ENCODE results near the gene C22orf23.
"Not testable (repeated sequence)": the region's sequence is repeated elsewhere in the genome, so short reads cannot be mapped to it uniquely, and the experiment has no call there.

C22orf23 gene

DNA sequence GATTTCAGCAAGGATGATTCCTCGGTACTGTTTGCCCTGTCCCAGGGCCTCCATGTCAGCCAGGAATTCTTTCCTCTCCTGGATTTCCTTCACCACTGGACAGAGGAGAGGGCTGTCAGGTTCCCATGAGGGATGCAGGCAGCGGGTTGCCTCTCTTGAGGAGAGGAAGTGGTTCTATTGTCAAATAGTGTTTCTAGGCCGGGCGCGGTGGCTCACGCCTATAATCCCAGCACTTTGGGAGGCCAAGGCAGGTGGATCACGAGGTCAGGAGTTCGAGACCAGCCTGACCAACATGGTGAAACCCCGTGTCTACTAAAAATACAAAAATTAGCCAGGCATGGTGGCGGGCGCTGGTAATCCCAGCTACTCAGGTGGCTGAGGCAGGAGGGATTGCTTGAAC is 9.0 kb downstream of the C22orf23 start:
- peaks cover 12% of the 10 kb centered on the region for H3K36me3 ChIP-seq (ENCODE audit: insufficient read depth, low read depth, low read length)
- H3K9ac ChIP-seq (ENCODE audit: low read depth, low read length); H3K27me3 ChIP-seq (ENCODE audit: insufficient read depth, low read length); H3K4me1 ChIP-seq (ENCODE audit: insufficient read depth, low read length); H3K9me3 ChIP-seq (ENCODE audit: insufficient read depth, low read depth, low read length); H3K27ac ChIP-seq (ENCODE audit: low read length); H3K4me3 ChIP-seq (ENCODE audit: low read length): not testable (repeated sequence)

DNA sequence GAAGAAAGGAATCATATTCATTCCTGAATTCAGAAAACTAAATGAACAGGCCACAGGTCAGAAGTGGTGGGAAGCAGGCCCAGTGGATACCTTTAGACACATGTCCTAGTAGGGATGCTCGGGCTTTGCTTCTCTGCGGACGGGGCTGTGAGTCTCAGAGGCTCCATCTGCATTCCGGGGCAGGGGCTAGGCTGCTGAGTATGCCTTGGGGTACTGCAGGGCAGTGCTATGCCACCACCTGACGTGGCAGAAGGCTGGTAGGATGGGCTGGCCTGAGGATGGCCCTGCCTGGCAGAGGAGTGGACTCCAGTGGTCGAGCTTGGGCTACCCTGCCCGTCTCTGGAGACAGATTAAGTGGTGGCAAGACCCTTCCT is 9.6 kb downstream of the C22orf23 start:
- H3K9ac ChIP-seq (ENCODE audit: low read depth, low read length) = no peak overlapping the region
- no peak overlapping the region for H3K4me3 ChIP-seq (ENCODE audit: low read length)
- H3K36me3 ChIP-seq (ENCODE audit: insufficient read depth, low read depth, low read length) = peaks cover 12% of the 10 kb centered on the region
- no peaks in the 10 kb centered on the region for H3K4me1 ChIP-seq (ENCODE audit: insufficient read depth, low read length)
- no peaks in the 10 kb centered on the region for H3K9me3 ChIP-seq (ENCODE audit: insufficient read depth, low read depth, low read length)
- no peak overlapping the region for H3K27ac ChIP-seq (ENCODE audit: low read length)
- H3K27me3 ChIP-seq (ENCODE audit: insufficient read depth, low read length) = no peaks in the 10 kb centered on the region

DNA sequence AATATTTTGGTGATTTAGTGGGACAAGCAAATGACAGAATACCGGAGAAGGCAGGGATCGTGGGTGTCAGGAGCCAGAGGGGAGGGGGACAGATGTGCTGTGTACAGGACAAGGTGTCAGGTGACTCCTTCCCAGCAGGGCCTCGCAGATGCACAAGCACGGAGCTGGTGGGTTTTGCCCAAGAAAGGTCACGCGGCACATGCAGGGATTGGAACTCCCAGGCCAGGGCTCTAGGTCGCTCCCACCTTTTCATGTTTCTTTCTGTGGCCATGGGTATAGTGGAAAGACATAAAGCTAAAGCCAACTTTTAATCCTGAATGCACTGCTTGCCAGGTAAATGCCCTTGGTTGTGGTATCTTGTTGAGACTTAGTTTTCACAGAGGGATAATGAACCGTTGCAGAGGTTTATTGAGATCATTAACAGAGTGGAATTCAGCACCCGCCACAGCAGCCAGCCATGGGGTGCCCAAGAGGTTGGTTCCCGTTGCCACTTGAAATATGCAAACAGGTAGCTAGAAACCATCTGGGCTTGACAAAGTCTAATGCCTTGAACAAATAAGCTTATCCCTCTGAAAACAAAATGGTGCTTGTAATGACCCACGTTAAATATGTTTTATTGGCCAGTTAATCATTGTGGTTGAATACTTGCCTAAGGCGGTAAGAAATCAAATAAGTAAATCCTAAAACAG is 10.1 kb downstream of the C22orf23 start:
- H3K9ac ChIP-seq (ENCODE audit: low read depth, low read length) = no peak overlapping the region
- H3K27ac ChIP-seq (ENCODE audit: low read length) = no peak overlapping the region
- peaks cover 12% of the 10 kb centered on the region for H3K36me3 ChIP-seq (ENCODE audit: insufficient read depth, low read depth, low read length)
- no peaks in the 10 kb centered on the region for H3K27me3 ChIP-seq (ENCODE audit: insufficient read depth, low read length)
- H3K9me3 ChIP-seq (ENCODE audit: insufficient read depth, low read depth, low read length) = no peaks in the 10 kb centered on the region
- no peaks in the 10 kb centered on the region for H3K4me1 ChIP-seq (ENCODE audit: insufficient read depth, low read length)
- no peak overlapping the region for H3K4me3 ChIP-seq (ENCODE audit: low read length)

DNA sequence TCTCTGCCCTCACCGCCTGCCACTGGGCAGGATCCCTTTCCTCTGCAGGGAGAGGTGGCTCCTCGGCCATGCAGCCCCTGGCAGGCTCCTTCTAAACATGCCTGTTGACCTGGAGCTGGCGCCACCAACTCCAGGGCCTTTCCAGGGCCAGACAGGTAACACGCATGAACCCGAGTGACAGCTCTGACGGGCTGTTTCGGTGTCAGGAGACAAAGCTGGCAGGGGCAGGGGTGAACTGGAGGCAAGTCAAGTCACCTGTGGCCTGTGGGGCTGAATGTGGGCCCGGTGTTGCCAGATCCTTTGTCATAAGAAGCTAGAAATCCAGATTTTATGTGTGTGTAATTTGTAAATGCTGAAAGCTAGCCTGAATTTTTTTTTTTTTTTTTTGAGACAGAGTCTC is 11.3 kb downstream of the C22orf23 start:
- no peak overlapping the region for H3K9ac ChIP-seq (ENCODE audit: low read depth, low read length)
- peaks cover 19% of the 10 kb centered on the region for H3K36me3 ChIP-seq (ENCODE audit: insufficient read depth, low read depth, low read length)
- no peaks in the 10 kb centered on the region for H3K27me3 ChIP-seq (ENCODE audit: insufficient read depth, low read length)
- no peaks in the 10 kb centered on the region for H3K4me1 ChIP-seq (ENCODE audit: insufficient read depth, low read length)
- no peak overlapping the region for H3K4me3 ChIP-seq (ENCODE audit: low read length)
- H3K9me3 ChIP-seq (ENCODE audit: insufficient read depth, low read depth, low read length) = no peaks in the 10 kb centered on the region
- no peak overlapping the region for H3K27ac ChIP-seq (ENCODE audit: low read length)

DNA sequence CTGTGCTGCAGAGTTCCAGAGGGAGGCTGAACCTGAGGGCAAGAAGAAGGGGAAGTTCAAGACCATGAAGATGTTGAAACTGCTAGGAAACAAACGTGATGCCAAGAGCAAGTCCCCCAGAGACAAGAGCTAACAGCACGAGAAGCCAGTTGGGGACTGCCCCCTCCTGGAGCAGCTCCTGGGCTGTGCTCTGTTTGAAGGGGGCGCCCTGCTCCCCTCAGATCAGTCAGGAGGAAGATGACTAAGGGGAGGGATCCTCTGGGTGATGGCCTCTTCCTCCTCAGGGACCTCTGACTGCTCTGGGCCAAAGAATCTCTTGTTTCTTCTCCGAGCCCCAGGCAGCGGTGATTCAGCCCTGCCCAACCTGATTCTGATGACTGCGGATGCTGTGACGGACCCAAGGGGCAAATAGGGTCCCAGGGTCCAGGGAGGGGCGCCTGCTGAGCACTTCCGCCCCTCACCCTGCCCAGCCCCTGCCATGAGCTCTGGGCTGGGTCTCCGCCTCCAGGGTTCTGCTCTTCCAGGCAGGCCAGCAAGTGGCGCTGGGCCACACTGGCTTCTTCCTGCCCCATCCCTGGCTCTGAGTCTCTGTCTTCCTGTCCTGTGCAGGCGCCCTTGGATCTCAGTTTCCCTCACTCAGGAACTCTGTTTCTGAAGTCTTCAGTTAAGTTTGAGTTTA is 12.6 kb downstream of the C22orf23 start:
- Histone ChIP-seq H3K27me3 (ENCODE audit: insufficient read depth, low read length) (no peaks in the 10 kb centered on the region), H3K9me3 (ENCODE audit: insufficient read depth, low read depth, low read length) (no peaks in the 10 kb centered on the region), H3K36me3 (ENCODE audit: insufficient read depth, low read depth, low read length) (peaks cover 19% of the 10 kb centered on the region), H3K27ac (ENCODE audit: low read length) (no peak overlapping the region), H3K9ac (ENCODE audit: low read depth, low read length) (no peak overlapping the region), H3K4me3 (ENCODE audit: low read length) (no peak overlapping the region), H3K4me1 (ENCODE audit: insufficient read depth, low read length) (no peaks in the 10 kb centered on the region)

DNA sequence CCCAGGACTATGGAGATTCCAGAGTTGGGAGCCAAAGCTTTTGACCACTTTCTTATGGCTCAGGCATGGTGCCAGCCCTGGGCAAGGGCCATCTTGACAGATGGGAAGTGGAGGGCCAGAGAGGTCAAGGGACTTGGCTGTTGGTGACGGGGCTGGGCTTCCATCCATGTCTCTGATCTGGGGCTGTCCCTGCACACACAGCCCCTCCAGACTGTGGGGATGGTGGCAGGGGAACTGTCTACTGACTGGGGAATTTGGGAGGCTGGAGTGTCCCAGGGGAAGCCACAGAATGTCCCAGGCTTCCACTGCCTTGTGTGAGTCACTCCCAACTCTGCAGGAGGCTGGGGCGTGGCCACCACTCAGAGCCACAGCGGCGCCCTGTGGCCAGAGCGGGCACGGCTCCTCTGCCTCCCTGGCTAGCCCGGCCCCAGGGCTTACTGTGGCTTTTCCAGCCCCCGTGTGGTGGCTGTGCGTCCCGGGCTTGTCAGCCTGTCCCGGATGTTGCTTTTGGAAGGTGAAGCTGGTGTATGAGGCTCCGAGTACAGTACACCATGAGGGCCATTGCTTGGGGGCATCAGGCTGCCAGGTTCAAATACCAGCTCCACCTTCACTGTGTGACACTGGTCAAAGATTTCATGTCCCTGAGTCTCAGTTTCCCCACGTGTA is 19.6 kb downstream of the C22orf23 start:
- H3K27me3 ChIP-seq (ENCODE audit: insufficient read depth, low read length) = no peaks in the 10 kb centered on the region
- no peak overlapping the region for H3K4me3 ChIP-seq (ENCODE audit: low read length)
- H3K27ac ChIP-seq (ENCODE audit: low read length) = no peak overlapping the region
- peaks cover 21% of the 10 kb centered on the region for H3K36me3 ChIP-seq (ENCODE audit: insufficient read depth, low read depth, low read length)
- H3K4me1 ChIP-seq (ENCODE audit: insufficient read depth, low read length) = peaks cover 3% of the 10 kb centered on the region; the same call in 1 of the 2 replicates
- no peaks in the 10 kb centered on the region for H3K9me3 ChIP-seq (ENCODE audit: insufficient read depth, low read depth, low read length)
- H3K9ac ChIP-seq (ENCODE audit: low read depth, low read length) = no peak overlapping the region

DNA sequence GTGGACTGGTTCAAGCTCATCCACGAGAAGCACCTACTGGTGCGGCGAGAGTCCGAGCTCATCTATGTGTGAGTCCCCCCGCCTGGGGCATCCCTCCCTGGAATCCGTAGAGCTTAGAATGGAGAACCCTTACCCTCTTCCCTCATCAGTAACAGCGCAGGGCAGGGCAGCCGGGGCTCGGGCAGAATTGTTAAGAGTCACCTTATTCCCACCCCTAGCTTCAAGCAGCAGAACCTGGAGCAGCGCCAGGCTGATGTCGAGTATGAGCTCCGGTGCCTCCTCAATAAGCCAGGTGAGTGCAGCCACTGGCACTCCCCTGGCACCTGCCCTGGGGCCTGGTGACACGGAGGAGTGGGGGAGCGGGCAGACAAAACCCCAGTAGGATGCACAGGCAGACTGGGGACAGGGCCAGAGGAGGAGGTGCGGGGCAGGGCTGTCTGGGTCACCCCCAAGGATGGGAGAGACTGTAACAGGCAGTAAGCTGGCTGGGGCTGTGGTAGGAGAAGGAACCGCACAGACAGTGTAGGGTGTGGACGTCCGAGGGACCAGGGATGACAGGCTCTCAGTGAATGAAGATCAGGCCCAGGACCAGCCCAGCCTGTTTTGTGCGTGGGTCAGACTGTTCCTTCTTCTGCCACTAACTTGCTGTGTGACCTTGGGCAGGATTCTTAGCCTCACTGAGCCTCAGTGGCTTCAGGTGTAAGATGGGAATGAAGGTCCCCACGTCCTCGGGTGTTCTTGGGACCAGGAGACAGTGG is 20.4 kb downstream of the C22orf23 start:
- Histone ChIP-seq H3K9ac (ENCODE audit: low read depth, low read length) (no peak overlapping the region), H3K36me3 (ENCODE audit: insufficient read depth, low read depth, low read length) (peaks cover 21% of the 10 kb centered on the region), H3K4me1 (ENCODE audit: insufficient read depth, low read length) (peaks cover 3% of the 10 kb centered on the region; the same call in 1 of the 2 replicates), H3K9me3 (ENCODE audit: insufficient read depth, low read depth, low read length) (no peaks in the 10 kb centered on the region), H3K27ac (ENCODE audit: low read length) (no peak overlapping the region), H3K4me3 (ENCODE audit: low read length) (no peak overlapping the region), H3K27me3 (ENCODE audit: insufficient read depth, low read length) (no peaks in the 10 kb centered on the region)

DNA sequence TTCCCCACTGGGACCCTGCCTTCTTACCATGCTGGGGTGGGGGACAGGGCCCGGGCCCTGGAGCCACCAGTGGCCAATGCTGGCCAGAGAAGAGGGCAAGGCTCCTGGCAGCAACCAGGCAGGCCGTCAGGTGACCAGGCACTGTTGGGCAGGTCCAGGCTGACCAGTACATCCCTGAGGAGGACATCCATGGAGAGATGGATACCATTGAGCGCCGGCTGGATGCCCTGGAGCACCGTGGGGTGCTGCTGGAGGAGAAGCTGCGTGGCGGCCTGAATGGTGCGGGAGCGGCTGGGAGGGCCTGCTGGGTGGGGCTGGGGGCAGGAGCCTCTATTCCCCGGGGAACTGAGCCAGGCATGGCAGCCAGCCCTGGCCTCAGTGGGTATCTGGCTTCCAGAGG is 21.0 kb downstream of the C22orf23 start:
- H3K36me3 ChIP-seq (ENCODE audit: insufficient read depth, low read depth, low read length) = peaks cover 15% of the 10 kb centered on the region

DNA sequence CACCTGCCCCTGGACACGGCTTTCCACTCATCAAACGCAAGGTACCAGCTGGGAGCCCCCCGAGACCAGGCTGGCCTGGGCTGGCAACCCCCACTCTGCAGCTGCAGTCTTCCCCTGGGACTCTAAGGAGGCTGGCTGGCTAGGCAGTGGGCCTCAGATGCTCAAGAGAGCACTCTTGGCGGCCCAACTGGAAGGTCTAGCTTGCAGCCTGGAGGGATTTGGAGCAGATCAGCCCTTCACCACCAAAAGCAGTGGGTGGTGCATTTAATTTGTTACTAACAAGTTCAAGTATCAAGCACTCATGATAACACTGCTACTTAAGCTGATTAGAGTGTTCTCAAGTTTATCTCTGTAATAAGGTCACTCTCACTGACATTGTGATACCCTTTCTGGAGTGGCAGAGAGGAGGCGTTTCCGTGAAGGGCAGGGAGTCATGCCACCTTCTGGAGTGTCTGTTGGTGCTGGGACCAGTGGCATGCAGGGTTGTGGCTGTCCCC is 21.5 kb downstream of the C22orf23 start:
- Histone ChIP-seq H3K4me3 (ENCODE audit: low read length) (no peak overlapping the region), H3K36me3 (ENCODE audit: insufficient read depth, low read depth, low read length) (peaks cover 14% of the 10 kb centered on the region)

More for the DNA sequence above, 21.0 kb downstream of the C22orf23 start:
- H3K4me3 ChIP-seq (ENCODE audit: low read length) = no peak overlapping the region
- H3K9ac ChIP-seq (ENCODE audit: low read depth, low read length) = no peak overlapping the region
- no peaks in the 10 kb centered on the region for H3K9me3 ChIP-seq (ENCODE audit: insufficient read depth, low read depth, low read length)
- H3K4me1 ChIP-seq (ENCODE audit: insufficient read depth, low read length) = peaks cover 3% of the 10 kb centered on the region; the same call in 1 of the 2 replicates
- H3K27me3 ChIP-seq (ENCODE audit: insufficient read depth, low read length) = no peaks in the 10 kb centered on the region
- H3K27ac ChIP-seq (ENCODE audit: low read length) = no peak overlapping the region

DNA sequence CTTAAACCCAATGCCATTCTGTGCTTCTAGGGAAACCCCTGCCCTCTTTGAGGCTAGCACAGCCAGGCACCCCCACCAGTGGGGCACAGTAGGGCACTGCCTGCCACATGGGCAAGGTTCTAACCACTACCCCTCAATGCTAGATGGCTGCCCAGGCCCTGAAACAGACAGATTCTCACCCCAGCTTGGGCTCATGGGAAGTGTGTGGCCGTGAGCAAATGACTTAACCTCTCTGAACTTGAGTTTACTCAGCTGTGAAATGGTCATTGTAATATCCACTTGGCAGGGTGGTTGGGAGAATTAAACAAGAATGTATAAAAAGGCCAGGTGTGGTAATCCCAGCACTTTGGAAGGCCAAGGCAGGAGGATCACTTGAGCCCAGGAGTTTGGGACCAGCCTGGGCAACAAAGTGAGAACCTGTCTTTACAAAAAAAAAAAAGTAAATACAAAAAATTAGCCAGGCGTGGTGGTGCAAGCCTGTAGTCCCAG is 22.4 kb downstream of the C22orf23 start:
- Histone ChIP-seq H3K9me3 (ENCODE audit: insufficient read depth, low read depth, low read length) (no peaks in the 10 kb centered on the region), H3K9ac (ENCODE audit: low read depth, low read length) (no peak overlapping the region), H3K27ac (ENCODE audit: low read length) (no peak overlapping the region), H3K4me1 (ENCODE audit: insufficient read depth, low read length) (peaks cover 3% of the 10 kb centered on the region; the same call in 1 of the 2 replicates), H3K4me3 (ENCODE audit: low read length) (no peak overlapping the region), H3K27me3 (ENCODE audit: insufficient read depth, low read length) (no peaks in the 10 kb centered on the region), H3K36me3 (ENCODE audit: insufficient read depth, low read depth, low read length) (peaks cover 19% of the 10 kb centered on the region)

More for the DNA sequence above, 21.5 kb downstream of the C22orf23 start:
- Histone ChIP-seq H3K4me1 (ENCODE audit: insufficient read depth, low read length) (peaks cover 3% of the 10 kb centered on the region; the same call in 1 of the 2 replicates), H3K9ac (ENCODE audit: low read depth, low read length) (no peak overlapping the region), H3K27me3 (ENCODE audit: insufficient read depth, low read length) (no peaks in the 10 kb centered on the region), H3K9me3 (ENCODE audit: insufficient read depth, low read depth, low read length) (no peaks in the 10 kb centered on the region), H3K27ac (ENCODE audit: low read length) (no peak overlapping the region)

DNA sequence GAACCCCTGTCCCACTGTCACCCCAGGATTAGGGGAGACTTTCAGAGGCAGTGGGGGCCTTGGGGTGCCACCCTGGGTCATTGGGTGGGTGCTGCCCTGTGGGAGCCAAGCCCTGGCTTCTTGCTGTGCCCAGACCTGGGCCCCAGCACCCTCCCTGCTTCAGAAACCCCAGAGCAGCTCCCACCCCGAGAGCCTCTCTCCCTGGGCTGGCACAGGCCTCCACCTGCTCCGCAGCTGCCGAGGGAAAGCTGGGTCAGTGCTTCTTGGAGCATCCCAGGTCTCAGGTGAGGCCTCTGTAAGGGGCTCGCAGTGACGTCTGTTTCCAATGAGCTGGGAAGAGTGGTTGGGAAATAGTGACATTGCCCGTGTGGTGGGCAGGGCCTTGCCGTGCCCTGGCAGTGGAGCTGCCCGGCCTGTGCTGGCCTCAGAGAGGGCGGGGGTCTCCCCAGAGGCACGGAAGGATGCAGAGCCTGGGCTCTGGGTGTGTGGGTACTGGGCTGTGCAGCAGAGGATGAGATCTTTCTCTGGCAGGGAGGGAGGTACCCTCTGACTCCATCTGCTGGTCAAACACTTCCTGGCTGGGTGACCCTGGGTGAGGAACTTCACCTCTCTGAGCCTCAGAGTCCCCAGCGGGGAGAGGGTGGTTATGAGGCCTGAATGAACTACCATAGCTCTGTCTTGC is 23.0 kb downstream of the C22orf23 start:
- no peak overlapping the region for H3K9ac ChIP-seq (ENCODE audit: low read depth, low read length)
- no peak overlapping the region for H3K27ac ChIP-seq (ENCODE audit: low read length)
- H3K27me3 ChIP-seq (ENCODE audit: insufficient read depth, low read length) = no peaks in the 10 kb centered on the region
- no peak overlapping the region for H3K4me3 ChIP-seq (ENCODE audit: low read length)
- no peaks in the 10 kb centered on the region for H3K9me3 ChIP-seq (ENCODE audit: insufficient read depth, low read depth, low read length)
- H3K4me1 ChIP-seq (ENCODE audit: insufficient read depth, low read length) = peaks cover 3% of the 10 kb centered on the region; the same call in 1 of the 2 replicates
- H3K36me3 ChIP-seq (ENCODE audit: insufficient read depth, low read depth, low read length) = peaks cover 25% of the 10 kb centered on the region

All from iPS-20b (cell line).